ENCODE measurements around the gene MAMDC4. TPM values are rescaled to one million over a fixed set of nuclear protein-coding genes. Genes with fewer than 3 reads are reported as not detected.
"Not testable (repeated sequence)": the region's sequence is repeated elsewhere in the genome, so short reads cannot be mapped to it uniquely, and the experiment has no call there.

The MAMDC4 gene
- total RNA-seq, 4 donors from 2014 or later: 30.8 to 50.4 (median 41.4) TPM

- Histone ChIP-seq H3K4me3 (no peak overlapping the region), H3K27ac (no peak overlapping the region), H3K36me3 (peaks cover 0 to 68% (median 0%) of the 10 kb centered on the region in 3 donors), H3K9me3 (no peaks in the 10 kb centered on the region), H3K27me3 (no peaks in the 10 kb centered on the region), H3K4me1 (no peaks in the 10 kb centered on the region)
- DNase-seq: no peak
- TF ChIP-seq CTCF (IDR thresholded peaks at IDR 0.05) (no peak), POLR2A (IDR thresholded peaks at IDR 0.05) (no peak)
These were observed 20.4 kb upstream of the MAMDC4 start for GRCh38 chr9:136831720-136832104.

GRCh38 chr9:136832581-136832980 lies 19.6 kb upstream of the MAMDC4 start:
- H3K4me1 ChIP-seq: no peaks in the 10 kb centered on the region
- no peak overlapping the region for H3K4me3 ChIP-seq
- no peak for DNase-seq
- H3K27ac ChIP-seq: no peak overlapping the region
- H3K27me3 ChIP-seq: no peaks in the 10 kb centered on the region
- H3K36me3 ChIP-seq: peaks cover 0 to 64% (median 0%) of the 10 kb centered on the region in 3 donors
- no peaks in the 10 kb centered on the region for H3K9me3 ChIP-seq
- TF ChIP-seq POLR2A (IDR thresholded peaks at IDR 0.05) (no peak), CTCF (IDR thresholded peaks at IDR 0.05) (no peak)

- H3K4me1 ChIP-seq, DNase-seq: not testable (repeated sequence)
These were observed 18.6 kb upstream of the MAMDC4 start for GRCh38 chr9:136833381-136834048.

GRCh38 chr9:136835162-136835931 lies 16.8 kb upstream of the MAMDC4 start:
- Histone ChIP-seq H3K4me1 (peaks cover 0 to 16% (median under 1%) of the 10 kb centered on the region in 4 donors), H3K27me3 (no peaks in the 10 kb centered on the region), H3K9me3 (no peaks in the 10 kb centered on the region), H3K36me3 (peaks cover 0 to 63% (median 0%) of the 10 kb centered on the region in 3 donors), H3K27ac (no peak overlapping the region), H3K4me3 (no peak overlapping the region)
- TF ChIP-seq POLR2A (IDR thresholded peaks at IDR 0.05) (no peak), CTCF (IDR thresholded peaks at IDR 0.05) (no peak)
- DNase-seq: no peak

More at GRCh38 chr9:136833381-136834048, 18.6 kb upstream of the MAMDC4 start:
- not testable (repeated sequence) for H3K4me3 ChIP-seq, H3K27me3 ChIP-seq, H3K27ac ChIP-seq, H3K9me3 ChIP-seq
- peaks cover 0 to 64% (median 0%) of the 10 kb centered on the region in 3 donors for H3K36me3 ChIP-seq

GRCh38 chr9:136835932-136836904 lies 15.9 kb upstream of the MAMDC4 start:
- Histone ChIP-seq H3K4me3 (no peak overlapping the region), H3K36me3 (peaks cover 0 to 58% (median 0%) of the 10 kb centered on the region in 3 donors), H3K4me1 (peaks cover 0 to 22% (median 3%) of the 10 kb centered on the region in 4 donors), H3K9me3 (no peaks in the 10 kb centered on the region), H3K27me3 (no peaks in the 10 kb centered on the region), H3K27ac (no peak overlapping the region)
- TF ChIP-seq POLR2A (IDR thresholded peaks at IDR 0.05): no peak
- no peak for TF ChIP-seq CTCF (IDR thresholded peaks at IDR 0.05)
- DNase-seq: no peak
